Activated T-helper 1 cell treated with anti-CD3 and anti-CD28 coated beads, Interleukin-12 subunit alpha, Interleukin-12 subunit beta, Interleukin-2, Interleukin-4 antibody, amounts not matched to agents 30 ng/mL and 10 ng/mL and 1 ng/mL, durations not matched to agents 14 hours and 24 hours and 36 hours (primary cell): Measurements from ENCODE around the gene TSPAN18. TPM values are rescaled to one million over a fixed set of nuclear protein-coding genes. Genes with fewer than 3 reads are reported as not detected.

ENCODE experiments used
- DNase-seq: peaks from one replicate; pipeline ENCODE4 v3.0.0; 2021; ENCODE audit warnings: low spot score
- H3K27ac Mint-ChIP-seq: one replicate; pipeline ENCODE4 v1.8.0; 2021; ENCODE audit warnings: mild to moderate bottlenecking, mixed read lengths
- H3K27me3 Mint-ChIP-seq: one replicate; pipeline ENCODE4 v1.8.0; 2022; ENCODE audit warnings: mild to moderate bottlenecking, moderate library complexity, mixed read lengths; ENCODE audit not compliant: insufficient read depth
- H3K36me3 Mint-ChIP-seq: one replicate; pipeline ENCODE4 v1.8.0; 2021; ENCODE audit warnings: low read depth, mixed read lengths
- H3K4me1 Mint-ChIP-seq: one replicate; pipeline ENCODE4 v1.8.0; 2021; ENCODE audit warnings: low read depth, mixed read lengths
- H3K4me3 Mint-ChIP-seq: one replicate; pipeline ENCODE4 v1.8.0; 2021; ENCODE audit warnings: mild to moderate bottlenecking, moderate library complexity, mixed read lengths
- H3K9me3 Mint-ChIP-seq: one replicate; pipeline ENCODE4 v1.8.0; 2021; ENCODE audit warnings: mixed read lengths
- intact Hi-C: fragments of 100-400 bp; cut with micrococcal nuclease; formaldehyde crosslinking; loops from one replicate; pipeline ENCODE4 v1.15.1; 2024
- total RNA-seq: library from RNA; stranded (reverse); gene quantifications from 2 replicates; pipeline ENCODE4 v1.2.3, GENCODE V29; 2022

The TSPAN18 gene
- total RNA-seq, 1 donor from 2014 or later: 1.7 TPM

DNA sequence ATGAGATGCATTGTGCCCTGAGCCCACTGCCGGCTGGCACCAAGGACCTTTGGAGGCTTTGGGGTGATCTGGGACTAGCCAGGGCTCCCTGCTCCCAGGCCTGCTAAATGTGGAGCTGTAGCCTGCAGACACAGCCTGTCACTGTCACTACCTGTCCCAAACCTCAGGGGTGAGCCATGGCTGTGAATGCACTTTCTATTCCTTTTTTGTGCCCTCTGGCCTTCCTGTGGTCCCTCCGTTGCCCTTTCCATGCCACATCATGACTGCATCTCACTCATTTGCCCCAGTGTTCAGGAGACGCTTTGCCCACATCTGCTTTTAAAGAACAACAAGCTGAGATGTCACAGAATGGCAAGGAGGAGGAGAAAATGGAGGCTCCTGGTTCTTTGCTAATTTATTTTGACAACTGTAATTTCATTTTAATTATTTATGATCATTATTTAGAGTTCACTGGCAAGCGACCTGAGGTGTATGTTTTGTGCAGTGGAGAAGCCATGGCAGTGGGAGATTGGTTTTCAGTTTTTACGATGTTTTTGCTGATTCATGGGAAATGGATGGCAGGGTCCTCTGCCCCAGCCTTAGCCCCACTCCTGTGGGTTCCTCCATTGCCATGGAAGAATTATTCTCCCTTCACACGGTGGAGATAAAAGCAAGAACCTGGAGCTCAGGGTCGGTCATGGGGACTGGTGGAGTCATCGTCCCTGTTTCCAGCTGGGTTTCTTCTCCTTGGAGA is 69.2 kb downstream of the TSPAN18 start:
- H3K27ac Mint-ChIP-seq: no peak overlapping the region
- H3K4me1 Mint-ChIP-seq: no peaks in the 10 kb centered on the region
- intact Hi-C loops: no loop called here
- no peaks in the 10 kb centered on the region for H3K27me3 Mint-ChIP-seq
- no peak overlapping the region for H3K4me3 Mint-ChIP-seq
- DNase-seq: no peak
- no peaks in the 10 kb centered on the region for H3K36me3 Mint-ChIP-seq
- H3K9me3 Mint-ChIP-seq: no peaks in the 10 kb centered on the region

DNA sequence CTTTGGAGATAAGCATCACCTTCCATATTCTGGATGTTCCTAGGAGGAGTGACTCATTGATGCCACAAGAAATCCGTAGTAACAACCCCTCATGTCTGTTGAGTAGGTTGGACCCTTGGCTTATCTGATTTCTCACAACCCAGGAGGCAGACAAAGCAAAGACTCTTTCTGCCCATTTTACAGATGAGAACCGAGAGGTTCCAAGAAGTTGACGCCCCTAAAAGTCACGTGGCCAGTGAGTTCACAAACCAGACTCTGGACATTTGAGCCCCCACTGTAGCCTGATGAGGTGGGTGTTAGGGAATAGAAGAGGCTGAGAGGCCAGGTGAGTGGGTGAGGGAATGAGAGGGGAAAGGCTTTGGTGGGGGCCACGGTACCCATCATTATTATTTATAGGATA is 70.3 kb downstream of the TSPAN18 start:
- peaks cover 2% of the 10 kb centered on the region for H3K27me3 Mint-ChIP-seq
- no peaks in the 10 kb centered on the region for H3K36me3 Mint-ChIP-seq
- H3K27ac Mint-ChIP-seq: no peak overlapping the region
- H3K4me3 Mint-ChIP-seq: no peak overlapping the region
- H3K4me1 Mint-ChIP-seq: no peaks in the 10 kb centered on the region
- H3K9me3 Mint-ChIP-seq: no peaks in the 10 kb centered on the region
- intact Hi-C loops: no loop called here
- DNase-seq: no peak

DNA sequence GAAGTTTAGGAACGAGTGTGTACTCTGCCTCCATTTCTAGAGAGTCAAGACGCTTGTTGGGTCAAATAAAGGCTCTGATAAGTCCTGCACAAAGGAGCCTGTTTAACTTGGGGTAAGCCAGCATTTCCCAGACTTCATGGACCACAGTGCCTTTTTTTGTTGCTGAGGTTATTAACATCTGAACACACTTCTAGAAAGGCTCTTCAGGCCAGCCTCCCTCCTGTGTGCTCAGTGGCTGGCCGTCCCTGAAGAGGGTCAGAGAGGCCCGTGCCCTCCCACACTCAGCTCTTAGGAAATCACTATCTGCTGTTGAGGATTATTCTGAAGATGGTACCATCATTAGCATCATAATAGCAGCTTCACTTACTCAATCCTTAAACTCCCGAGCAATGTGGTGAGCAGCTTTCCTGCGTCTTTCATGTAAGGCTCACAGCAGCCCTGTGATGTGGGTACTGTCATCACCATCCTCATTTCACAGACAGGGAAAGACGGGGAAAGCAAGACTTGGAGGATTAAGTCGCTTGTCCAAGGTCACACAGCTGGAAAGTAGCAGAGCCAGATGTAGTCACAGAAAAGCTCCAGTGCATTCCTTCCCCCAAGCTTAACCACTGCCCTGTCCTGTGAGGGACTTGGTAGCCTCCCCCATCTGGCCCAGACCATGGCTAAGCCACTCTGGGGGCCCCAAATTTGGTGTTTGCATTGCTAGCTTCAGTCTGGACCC is 71.3 kb downstream of the TSPAN18 start:
- intact Hi-C loops: no loop called here
- no peak overlapping the region for H3K27ac Mint-ChIP-seq
- H3K9me3 Mint-ChIP-seq: no peaks in the 10 kb centered on the region
- H3K4me3 Mint-ChIP-seq: no peak overlapping the region
- peaks cover 2% of the 10 kb centered on the region for H3K27me3 Mint-ChIP-seq
- H3K4me1 Mint-ChIP-seq: no peaks in the 10 kb centered on the region
- H3K36me3 Mint-ChIP-seq: no peaks in the 10 kb centered on the region
- no peak for DNase-seq

DNA sequence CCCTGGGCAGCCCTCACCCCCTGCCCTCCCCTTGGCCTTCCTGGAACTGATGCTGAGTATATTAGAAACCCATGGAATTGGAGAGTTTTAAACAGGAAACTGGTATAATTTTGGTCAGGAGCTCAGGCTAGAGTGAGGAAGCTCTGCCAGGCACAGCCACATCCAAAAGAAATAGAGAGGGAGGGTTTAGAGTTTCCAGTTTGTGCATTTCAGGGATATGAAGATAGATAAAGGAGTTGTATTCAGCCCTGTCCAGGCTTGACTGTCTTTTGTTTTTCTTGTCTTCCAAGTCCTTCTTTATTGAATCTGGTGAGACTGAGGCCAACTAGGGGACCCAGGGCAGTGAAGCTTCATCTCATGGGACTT is 71.8 kb downstream of the TSPAN18 start:
- no peak for DNase-seq
- H3K36me3 Mint-ChIP-seq: no peaks in the 10 kb centered on the region
- peaks cover 2% of the 10 kb centered on the region for H3K27me3 Mint-ChIP-seq
- H3K9me3 Mint-ChIP-seq: no peaks in the 10 kb centered on the region
- H3K4me1 Mint-ChIP-seq: no peaks in the 10 kb centered on the region
- H3K4me3 Mint-ChIP-seq: no peak overlapping the region
- H3K27ac Mint-ChIP-seq: no peak overlapping the region
- intact Hi-C loops: no loop called here

- no peaks in the 10 kb centered on the region for H3K4me1 Mint-ChIP-seq
- no peak overlapping the region for H3K27ac Mint-ChIP-seq
- no peak overlapping the region for H3K4me3 Mint-ChIP-seq
- H3K9me3 Mint-ChIP-seq: no peaks in the 10 kb centered on the region
- no peak for DNase-seq
- intact Hi-C loops: no loop called here
- no peaks in the 10 kb centered on the region for H3K36me3 Mint-ChIP-seq
- H3K27me3 Mint-ChIP-seq: peaks cover 2% of the 10 kb centered on the region
These were observed 72.2 kb downstream of the TSPAN18 start for GRCh38 chr11:44799012-44799411.

GRCh38 chr11:44802347-44802746 is 75.6 kb downstream of the TSPAN18 start:
- DNase-seq: no peak
- Mint-ChIP-seq H3K36me3 (no peaks in the 10 kb centered on the region), H3K9me3 (no peaks in the 10 kb centered on the region), H3K27me3 (peaks cover 6% of the 10 kb centered on the region), H3K4me3 (no peak overlapping the region), H3K4me1 (no peaks in the 10 kb centered on the region), H3K27ac (no peak overlapping the region)
- intact Hi-C loops: no loop called here

DNA sequence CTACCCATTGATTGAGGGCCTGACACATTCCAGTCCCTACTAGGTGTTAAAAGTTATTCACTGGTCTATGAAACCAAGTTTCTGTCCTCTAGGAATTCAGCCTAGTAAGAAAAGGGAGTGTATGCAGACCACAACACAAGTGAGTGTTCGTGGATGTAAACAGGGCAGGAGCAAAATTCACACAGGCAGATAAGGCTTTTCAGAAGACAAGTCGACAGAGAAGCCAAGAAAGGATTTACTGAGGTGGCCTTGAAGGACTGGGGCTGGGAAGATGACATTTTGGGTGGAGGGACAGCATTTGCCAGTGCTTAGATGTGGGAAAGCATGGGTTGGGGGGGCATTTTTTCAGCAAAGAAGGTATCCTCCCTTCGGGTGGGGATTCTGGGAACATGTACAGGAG is 76.2 kb downstream of the TSPAN18 start:
- H3K27me3 Mint-ChIP-seq: peaks cover 6% of the 10 kb centered on the region
- H3K4me1 Mint-ChIP-seq: no peaks in the 10 kb centered on the region
- H3K27ac Mint-ChIP-seq: no peak overlapping the region
- no peak overlapping the region for H3K4me3 Mint-ChIP-seq
- intact Hi-C loops: no loop called here
- H3K36me3 Mint-ChIP-seq: no peaks in the 10 kb centered on the region
- no peak for DNase-seq
- H3K9me3 Mint-ChIP-seq: no peaks in the 10 kb centered on the region

- Mint-ChIP-seq H3K4me1 (no peaks in the 10 kb centered on the region), H3K27me3 (peaks cover 6% of the 10 kb centered on the region), H3K4me3 (no peak overlapping the region), H3K36me3 (no peaks in the 10 kb centered on the region), H3K9me3 (no peaks in the 10 kb centered on the region), H3K27ac (no peak overlapping the region)
- DNase-seq: no peak
- intact Hi-C loops: no loop called here
These were observed 78.0 kb downstream of the TSPAN18 start for GRCh38 chr11:44804449-44805437.

DNA sequence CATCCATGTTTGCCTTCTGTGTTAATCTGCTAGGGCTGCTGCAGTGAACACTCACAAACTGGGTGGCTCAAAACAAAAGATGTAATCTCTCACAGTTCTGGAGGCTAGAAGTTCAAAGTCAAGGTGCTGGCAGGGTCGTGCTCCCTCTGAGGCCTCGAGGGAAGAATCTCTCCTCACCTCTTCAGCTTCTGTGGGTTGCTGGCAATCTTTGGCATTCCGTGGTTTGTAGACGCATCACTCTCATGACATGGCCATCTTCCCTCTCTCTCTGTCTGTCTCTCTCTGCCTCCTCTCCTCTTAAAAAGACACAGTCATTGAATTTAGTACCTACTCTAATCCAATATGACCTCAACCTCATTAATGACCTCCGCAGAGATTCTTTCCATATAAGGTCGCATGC is 78.8 kb downstream of the TSPAN18 start:
- intact Hi-C loops: no loop called here
- no peak for DNase-seq
- H3K4me1 Mint-ChIP-seq: no peaks in the 10 kb centered on the region
- no peaks in the 10 kb centered on the region for H3K36me3 Mint-ChIP-seq
- no peak overlapping the region for H3K27ac Mint-ChIP-seq
- peaks cover 6% of the 10 kb centered on the region for H3K27me3 Mint-ChIP-seq
- no peak overlapping the region for H3K4me3 Mint-ChIP-seq
- H3K9me3 Mint-ChIP-seq: no peaks in the 10 kb centered on the region

DNA sequence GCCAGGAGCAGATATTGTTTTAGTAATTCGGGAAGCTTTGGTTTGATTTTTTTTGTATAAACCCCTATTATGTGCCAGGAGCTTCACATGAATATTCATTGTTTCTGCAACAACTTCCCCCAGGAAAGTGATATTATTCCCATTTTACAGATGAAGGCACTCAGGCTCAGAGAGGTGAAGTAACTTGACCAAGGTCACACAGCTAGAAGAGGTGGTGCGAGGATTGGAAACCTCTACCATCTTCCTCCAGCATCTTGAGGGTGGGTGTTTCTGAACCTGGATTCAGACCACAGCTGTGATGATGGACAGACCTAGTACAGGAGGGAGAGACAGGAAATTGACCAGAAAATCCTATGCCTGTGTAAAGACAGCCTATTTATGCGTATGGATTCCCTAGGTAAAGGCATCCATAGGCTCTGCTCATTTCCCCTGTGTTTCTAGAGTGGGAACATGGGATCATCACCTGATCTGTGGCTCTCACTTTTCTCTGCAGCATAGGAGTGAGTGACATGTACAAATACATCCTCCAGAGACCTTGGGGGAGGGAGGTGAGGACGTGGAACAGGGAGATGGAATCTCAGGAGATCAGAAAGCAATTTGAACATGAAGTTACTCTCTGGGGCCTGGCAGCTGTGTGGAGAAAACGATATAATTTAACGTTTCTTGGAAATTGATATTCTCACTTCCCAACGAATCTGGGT is 81.4 kb downstream of the TSPAN18 start:
- no peak overlapping the region for H3K4me3 Mint-ChIP-seq
- H3K27ac Mint-ChIP-seq: no peak overlapping the region
- H3K9me3 Mint-ChIP-seq: no peaks in the 10 kb centered on the region

GRCh38 chr11:44809283-44809682 is 82.5 kb downstream of the TSPAN18 start:
- no peaks in the 10 kb centered on the region for H3K4me1 Mint-ChIP-seq

More for the DNA sequence above, 81.4 kb downstream of the TSPAN18 start:
- H3K27me3 Mint-ChIP-seq: peaks cover 4% of the 10 kb centered on the region
- DNase-seq: no peak
- intact Hi-C loops: no loop called here
- H3K36me3 Mint-ChIP-seq: no peaks in the 10 kb centered on the region
- H3K4me1 Mint-ChIP-seq: no peaks in the 10 kb centered on the region

DNA sequence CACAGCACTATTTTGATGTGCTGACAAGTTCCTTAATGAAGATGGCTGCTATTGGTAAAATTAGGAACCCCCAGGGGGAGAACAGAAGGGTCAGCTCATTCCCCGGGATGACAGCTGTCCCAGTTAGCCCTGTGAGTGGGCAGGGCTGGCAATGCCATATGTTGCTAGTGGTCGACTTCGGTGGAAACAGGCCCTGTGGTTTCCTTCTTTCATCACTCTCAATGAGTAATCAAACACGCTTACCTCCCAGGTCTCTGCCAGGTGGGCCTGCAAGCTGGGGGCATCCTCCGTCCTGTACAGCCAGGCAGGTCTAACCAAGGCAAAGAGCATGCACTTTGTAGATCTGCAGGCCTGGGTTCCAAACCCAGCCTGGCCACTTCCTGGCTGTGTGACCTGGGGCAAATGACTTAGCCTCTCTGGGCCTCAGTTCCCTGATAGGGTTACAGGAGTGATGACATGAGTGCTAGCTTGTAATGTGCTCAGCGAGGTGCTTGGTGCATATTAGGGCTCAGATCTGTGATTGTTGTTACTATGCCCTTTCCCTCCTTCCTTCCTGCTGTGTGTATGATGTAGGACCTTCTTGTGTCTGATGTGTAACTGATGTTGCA is 85.2 kb downstream of the TSPAN18 start:
- Mint-ChIP-seq H3K4me1 (no peaks in the 10 kb centered on the region), H3K9me3 (no peaks in the 10 kb centered on the region), H3K27ac (no peak overlapping the region), H3K4me3 (no peak overlapping the region), H3K36me3 (no peaks in the 10 kb centered on the region), H3K27me3 (no peaks in the 10 kb centered on the region)
- intact Hi-C loops: no loop called here
- no peak for DNase-seq

More at GRCh38 chr11:44809283-44809682, 82.5 kb downstream of the TSPAN18 start:
- peaks cover 4% of the 10 kb centered on the region for H3K27me3 Mint-ChIP-seq
- no peak overlapping the region for H3K27ac Mint-ChIP-seq
- H3K4me3 Mint-ChIP-seq: no peak overlapping the region
- H3K36me3 Mint-ChIP-seq: no peaks in the 10 kb centered on the region
- intact Hi-C loops: no loop called here
- no peaks in the 10 kb centered on the region for H3K9me3 Mint-ChIP-seq
- DNase-seq: no peak
